Bronchial epithelial cell (primary cell): ENCODE results near the gene IPCEF1. TPM values are rescaled to one million over a fixed set of nuclear protein-coding genes. Genes with fewer than 3 reads are reported as not detected.

Source experiments
- DNase-seq: peaks from one replicate; pipeline ENCODE4 v3.0.0-alpha.2; 2010; ENCODE audit warnings: low read depth
- FAIRE-seq: peaks from 2 replicates; lab custom pipeline; 2011; peaks lifted over from hg19 to GRCh38; lab: Jason Lieb, UNC
- H3K27me3 ChIP-seq: 2 replicates; pipeline ENCODE4 v1.5.1; 2011; ENCODE audit warnings: low read length; ENCODE audit not compliant: control insufficient read depth, insufficient read depth
- H3K36me3 ChIP-seq: 2 replicates; pipeline ENCODE4 v1.5.1; 2011; ENCODE audit warnings: low read length; ENCODE audit not compliant: control insufficient read depth, insufficient read depth
- H3K4me3 ChIP-seq: 2 replicates; pipeline ENCODE4 v1.5.1; 2011; ENCODE audit warnings: mild to moderate bottlenecking, low read depth, low read length, control low read depth
- total RNA-seq: library from RNA; depleted of rRNA; stranded (reverse); fragments of >200 nt; gene quantifications from 2 replicates; pipeline ENCODE4 v1.2.1, GENCODE V29; 2014
- TF ChIP-seq, protein P1 (sequence below): IDR thresholded peaks from 2 replicates; pipeline ENCODE4 v1.5.1; 2011; ENCODE audit warnings: mild to moderate bottlenecking, moderate library complexity, low read length, control low read depth, inconsistent platforms; ENCODE audit not compliant: insufficient read depth, severe bottlenecking

Gene IPCEF1
- total RNA-seq, 1 donor from 2014 or later = under 0.01 TPM

DNA sequence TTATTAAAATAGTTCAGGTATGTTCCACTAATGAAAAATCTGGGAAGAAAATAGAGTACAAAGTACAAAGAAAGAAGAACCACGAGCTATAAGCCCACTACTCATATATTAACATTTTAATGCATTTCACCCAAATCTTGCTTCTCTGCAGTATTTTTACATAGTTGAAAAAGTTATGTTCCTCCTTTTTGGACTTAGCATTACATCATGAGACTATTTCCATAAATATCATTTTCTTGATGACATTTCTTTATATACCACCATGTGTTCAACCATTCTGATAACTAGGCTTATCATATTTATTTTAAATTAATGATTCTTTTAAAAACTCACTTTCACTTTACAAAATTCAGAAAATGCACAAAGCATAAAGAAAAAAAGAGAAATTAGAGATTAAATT, 3.0 kb downstream of the IPCEF1 start:
- DNase-seq = no peak
- Histone ChIP-seq H3K4me3 (no peak overlapping the region), H3K27me3 (no peaks in the 10 kb centered on the region), H3K36me3 (no peaks in the 10 kb centered on the region)
- TF ChIP-seq, protein P1, sequence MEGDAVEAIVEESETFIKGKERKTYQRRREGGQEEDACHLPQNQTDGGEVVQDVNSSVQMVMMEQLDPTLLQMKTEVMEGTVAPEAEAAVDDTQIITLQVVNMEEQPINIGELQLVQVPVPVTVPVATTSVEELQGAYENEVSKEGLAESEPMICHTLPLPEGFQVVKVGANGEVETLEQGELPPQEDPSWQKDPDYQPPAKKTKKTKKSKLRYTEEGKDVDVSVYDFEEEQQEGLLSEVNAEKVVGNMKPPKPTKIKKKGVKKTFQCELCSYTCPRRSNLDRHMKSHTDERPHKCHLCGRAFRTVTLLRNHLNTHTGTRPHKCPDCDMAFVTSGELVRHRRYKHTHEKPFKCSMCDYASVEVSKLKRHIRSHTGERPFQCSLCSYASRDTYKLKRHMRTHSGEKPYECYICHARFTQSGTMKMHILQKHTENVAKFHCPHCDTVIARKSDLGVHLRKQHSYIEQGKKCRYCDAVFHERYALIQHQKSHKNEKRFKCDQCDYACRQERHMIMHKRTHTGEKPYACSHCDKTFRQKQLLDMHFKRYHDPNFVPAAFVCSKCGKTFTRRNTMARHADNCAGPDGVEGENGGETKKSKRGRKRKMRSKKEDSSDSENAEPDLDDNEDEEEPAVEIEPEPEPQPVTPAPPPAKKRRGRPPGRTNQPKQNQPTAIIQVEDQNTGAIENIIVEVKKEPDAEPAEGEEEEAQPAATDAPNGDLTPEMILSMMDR = no peak
- no peak for FAIRE-seq

DNA sequence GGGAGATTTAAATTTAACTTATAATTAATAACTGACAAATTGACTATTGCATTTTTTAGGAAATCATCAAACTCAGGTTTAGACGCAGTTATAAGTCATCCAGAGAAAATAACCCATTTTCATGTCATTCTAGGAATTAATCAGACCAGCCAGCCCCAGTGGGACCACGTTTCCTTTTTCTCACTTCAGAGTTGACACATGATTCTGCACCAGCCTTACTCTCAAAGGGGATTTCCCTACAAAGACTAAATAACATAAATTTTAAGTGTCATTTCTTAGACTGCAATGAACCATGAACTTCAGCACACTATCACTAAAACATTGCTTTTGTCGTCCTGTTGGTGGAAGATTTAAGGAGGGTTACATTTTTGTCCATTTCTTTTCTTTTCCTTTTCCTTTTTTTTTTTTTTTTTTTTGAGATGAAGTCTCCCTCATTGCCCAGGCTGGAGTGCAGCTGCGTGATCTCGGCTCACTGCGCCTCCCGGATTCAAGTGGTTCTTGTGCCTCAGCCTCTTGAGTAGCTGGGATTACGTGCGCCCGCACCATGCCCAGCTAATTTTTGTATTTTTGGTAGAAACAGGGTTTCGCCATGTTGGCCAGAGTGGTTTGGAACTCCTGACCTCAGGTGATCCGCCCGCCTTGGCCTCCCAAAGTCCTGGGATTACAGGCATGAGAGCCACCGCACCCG, 3.6 kb downstream of the IPCEF1 start:
- Histone ChIP-seq H3K27me3 (no peaks in the 10 kb centered on the region), H3K4me3 (no peak overlapping the region), H3K36me3 (no peaks in the 10 kb centered on the region)
- FAIRE-seq (no peak), DNase-seq (no peak)
- TF ChIP-seq, protein P1 = no peak

DNA sequence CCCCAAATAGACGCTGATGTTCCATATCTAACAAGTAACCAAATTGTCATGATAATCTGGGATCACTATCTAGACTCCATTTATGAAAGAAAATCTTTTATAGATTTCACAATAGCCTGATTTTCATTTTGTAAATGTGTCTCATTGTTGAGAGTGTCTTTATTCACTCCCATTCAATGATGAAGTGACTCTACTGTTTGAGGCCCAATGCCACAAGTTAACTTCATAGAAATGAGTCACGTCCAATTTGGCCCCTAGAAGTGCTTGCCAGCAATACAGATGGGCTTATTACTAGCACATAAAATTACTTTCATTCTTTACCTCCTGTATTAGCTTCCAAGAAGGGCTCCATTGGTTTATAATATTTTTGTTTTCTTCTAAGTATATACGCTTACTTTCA, 6.3 kb downstream of the IPCEF1 start:
- H3K27me3 ChIP-seq = no peaks in the 10 kb centered on the region
- DNase-seq = no peak
- no peak for FAIRE-seq
- no peaks in the 10 kb centered on the region for H3K36me3 ChIP-seq
- no peak overlapping the region for H3K4me3 ChIP-seq
- TF ChIP-seq, protein P1 = no peak

DNA sequence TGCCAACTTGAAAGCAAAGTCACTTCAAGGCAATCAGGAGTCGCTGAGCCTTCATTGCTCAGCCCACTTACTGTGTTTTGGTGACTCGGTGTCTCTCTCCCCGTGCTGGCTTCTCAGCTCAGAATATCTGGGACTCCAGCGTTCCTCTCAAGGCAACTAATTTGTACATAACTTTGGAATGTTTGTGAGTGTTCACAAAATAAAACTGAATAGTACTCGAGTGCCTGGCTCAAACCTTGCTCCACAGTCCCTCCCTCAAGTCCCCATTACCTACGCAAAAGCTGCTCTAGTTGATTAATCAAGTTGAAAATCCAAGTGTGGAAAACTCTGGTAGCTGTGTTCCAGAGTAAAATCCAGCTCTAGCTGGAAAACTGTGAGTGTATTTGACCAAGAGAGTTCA, 8.6 kb downstream of the IPCEF1 start:
- TF ChIP-seq, protein P1 = no peak
- H3K4me3 ChIP-seq = no peak overlapping the region
- FAIRE-seq = no peak

DNA sequence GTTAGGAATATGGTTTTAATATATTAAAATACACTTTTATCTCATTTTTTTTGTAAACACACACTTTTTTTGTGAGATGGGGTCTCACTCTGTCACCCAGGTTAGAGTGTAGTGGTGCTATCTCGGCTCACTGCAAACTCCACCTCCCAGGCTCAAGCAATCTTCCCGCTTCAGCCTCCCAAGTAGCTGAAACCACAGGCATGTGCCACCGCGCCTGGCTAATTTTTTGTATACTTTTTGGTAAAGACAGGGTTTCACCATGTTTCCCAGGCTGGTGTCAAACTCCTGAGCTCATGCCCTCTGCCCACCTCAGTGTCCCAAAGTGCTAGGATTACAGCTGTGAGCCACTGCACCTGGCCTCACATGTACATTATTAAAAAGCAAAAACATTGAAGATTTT, 10.8 kb downstream of the IPCEF1 start:
- FAIRE-seq = no peak
- Histone ChIP-seq H3K36me3 (no peaks in the 10 kb centered on the region), H3K4me3 (no peak overlapping the region), H3K27me3 (no peaks in the 10 kb centered on the region)
- TF ChIP-seq, protein P1 = no peak
- no peak for DNase-seq

More for the DNA sequence above, 8.6 kb downstream of the IPCEF1 start:
- Histone ChIP-seq H3K36me3 (no peaks in the 10 kb centered on the region), H3K27me3 (no peaks in the 10 kb centered on the region)
- DNase-seq = no peak
